Measurements from ENCODE around the gene HOXA10.

- no peak for TF ChIP-seq CTCF (IDR thresholded peaks at IDR 0.05)
- no peak for TF ChIP-seq POLR2A (IDR thresholded peaks at IDR 0.05)
Measured at GRCh38 chr7:27165089-27165995, 8.8 kb downstream of the HOXA10 start, which contains the start of gene HOXA9.

Data from stomach (tissue), 4 donors.